HUES48 (cell line): ENCODE results near the gene BHLHA9.
"Not testable (repeated sequence)": the region's sequence is repeated elsewhere in the genome, so short reads cannot be mapped to it uniquely, and the experiment has no call there.

Experiments used
- H3K27ac ChIP-seq: one replicate; pipeline ENCODE4 v1.7.0; 2013; ENCODE audit warnings: low read depth, low read length, inconsistent platforms
- H3K27me3 ChIP-seq: 2 replicates; pipeline ENCODE4 v1.6.1; 2013; ENCODE audit warnings: mild to moderate bottlenecking, low read length; ENCODE audit not compliant: control insufficient read depth, insufficient read depth
- H3K36me3 ChIP-seq: 2 replicates; pipeline ENCODE4 v1.6.1; 2013; ENCODE audit warnings: low read length; ENCODE audit not compliant: control insufficient read depth, insufficient read depth
- H3K4me1 ChIP-seq: 2 replicates; pipeline ENCODE4 v1.6.1; 2013; ENCODE audit warnings: mild to moderate bottlenecking, low read length; ENCODE audit not compliant: control insufficient read depth, insufficient read depth
- H3K4me3 ChIP-seq: 2 replicates; pipeline ENCODE4 v1.5.1; 2013; ENCODE audit warnings: mild to moderate bottlenecking, low read depth, low read length
- H3K9ac ChIP-seq: 2 replicates; pipeline ENCODE4 v1.6.1; 2013; ENCODE audit warnings: mild to moderate bottlenecking, low read depth, low read length, moderate library complexity
- H3K9me3 ChIP-seq: 2 replicates; pipeline ENCODE4 v1.6.1; 2013; ENCODE audit warnings: low read length; ENCODE audit not compliant: control insufficient read depth, insufficient read depth

The BHLHA9 gene

GRCh38 chr17:1301546-1301945 lies 31.3 kb downstream of the BHLHA9 start:
- Histone ChIP-seq H3K27ac (no peak overlapping the region), H3K9me3 (no peaks in the 10 kb centered on the region), H3K36me3 (no peaks in the 10 kb centered on the region), H3K4me3 (no peak overlapping the region), H3K27me3 (peaks cover 9% of the 10 kb centered on the region), H3K9ac (no peak overlapping the region), H3K4me1 (peaks cover 13% of the 10 kb centered on the region; the same call in 1 of the 2 replicates)

- H3K4me3 ChIP-seq = no peak overlapping the region
- H3K27me3 ChIP-seq = peaks cover 8% of the 10 kb centered on the region
- no peak overlapping the region for H3K27ac ChIP-seq
- no peaks in the 10 kb centered on the region for H3K9me3 ChIP-seq
- H3K36me3 ChIP-seq = no peaks in the 10 kb centered on the region
- no peak overlapping the region for H3K9ac ChIP-seq
- peaks cover 13% of the 10 kb centered on the region; the same call in 1 of the 2 replicates for H3K4me1 ChIP-seq
Observed at GRCh38 chr17:1302761-1303160, 32.5 kb downstream of the BHLHA9 start.

GRCh38 chr17:1304522-1304921 lies 34.3 kb downstream of the BHLHA9 start:
- Histone ChIP-seq H3K36me3 (no peaks in the 10 kb centered on the region), H3K4me3 (no peak overlapping the region), H3K4me1 (no peaks in the 10 kb centered on the region), H3K9ac (no peak overlapping the region), H3K27me3 (no peaks in the 10 kb centered on the region), H3K27ac (no peak overlapping the region), H3K9me3 (no peaks in the 10 kb centered on the region)

GRCh38 chr17:1304962-1305563 lies 34.8 kb downstream of the BHLHA9 start:
- no peak overlapping the region for H3K4me3 ChIP-seq
- no peaks in the 10 kb centered on the region for H3K36me3 ChIP-seq
- no peaks in the 10 kb centered on the region for H3K27me3 ChIP-seq
- no peak overlapping the region for H3K9ac ChIP-seq
- H3K9me3 ChIP-seq = no peaks in the 10 kb centered on the region
- H3K4me1 ChIP-seq = no peaks in the 10 kb centered on the region
- H3K27ac ChIP-seq = no peak overlapping the region

- not testable (repeated sequence) for H3K4me1 ChIP-seq, H3K36me3 ChIP-seq, H3K27ac ChIP-seq, H3K27me3 ChIP-seq, H3K9ac ChIP-seq, H3K4me3 ChIP-seq, H3K9me3 ChIP-seq
Observed at GRCh38 chr17:1307829-1308228, 37.6 kb downstream of the BHLHA9 start.

- Histone ChIP-seq H3K4me1 (no peaks in the 10 kb centered on the region), H3K4me3 (no peak overlapping the region), H3K9me3 (no peaks in the 10 kb centered on the region), H3K36me3 (no peaks in the 10 kb centered on the region), H3K27ac (no peak overlapping the region), H3K27me3 (no peaks in the 10 kb centered on the region), H3K9ac (no peak overlapping the region)
Observed at GRCh38 chr17:1312261-1312870, 42.1 kb downstream of the BHLHA9 start.

GRCh38 chr17:1313270-1314005 lies 43.2 kb downstream of the BHLHA9 start:
- Histone ChIP-seq H3K4me1 (no peaks in the 10 kb centered on the region), H3K9me3 (no peaks in the 10 kb centered on the region), H3K36me3 (no peaks in the 10 kb centered on the region), H3K9ac (no peak overlapping the region), H3K4me3 (no peak overlapping the region), H3K27ac (no peak overlapping the region), H3K27me3 (no peaks in the 10 kb centered on the region)

- Histone ChIP-seq H3K27me3 (no peaks in the 10 kb centered on the region), H3K4me3 (no peak overlapping the region), H3K4me1 (no peaks in the 10 kb centered on the region), H3K9ac (no peak overlapping the region), H3K36me3 (no peaks in the 10 kb centered on the region), H3K27ac (no peak overlapping the region), H3K9me3 (no peaks in the 10 kb centered on the region)
Observed at GRCh38 chr17:1315409-1315808, 45.2 kb downstream of the BHLHA9 start.

- no peak overlapping the region for H3K9ac ChIP-seq
- no peaks in the 10 kb centered on the region for H3K27me3 ChIP-seq
- no peak overlapping the region for H3K27ac ChIP-seq
- no peaks in the 10 kb centered on the region for H3K4me1 ChIP-seq
- no peaks in the 10 kb centered on the region for H3K9me3 ChIP-seq
- H3K4me3 ChIP-seq = no peak overlapping the region
- H3K36me3 ChIP-seq = no peaks in the 10 kb centered on the region
Observed at GRCh38 chr17:1315891-1316403, 45.7 kb downstream of the BHLHA9 start.
